PFSK-1 (cell line): ENCODE data around the gene GMPPA.

ENCODE experiments used
- FOXP2 ChIP-seq: optimal IDR thresholded peaks from 2 replicates; pipeline ENCODE3; 2011; ENCODE audit warnings: borderline replicate concordance, control low read depth, inconsistent platforms; ENCODE audit not compliant: insufficient read depth; ENCODE audit errors: extremely low read length, extremely low read depth
- POLR2AphosphoS5 ChIP-seq: IDR thresholded peaks from 2 replicates; pipeline ENCODE4 v1.6.1; 2012; ENCODE audit warnings: low read depth, mild to moderate bottlenecking, control low read depth, low read length, moderate library complexity
- SIN3A ChIP-seq: IDR thresholded peaks from 2 replicates; pipeline ENCODE4 v1.6.1; 2012; ENCODE audit warnings: mild to moderate bottlenecking, low read length, moderate library complexity, borderline replicate concordance; ENCODE audit not compliant: insufficient read depth
- TAF1 ChIP-seq: IDR thresholded peaks from 2 replicates; pipeline ENCODE4 v1.6.1; 2012; ENCODE audit warnings: low read length, control low read depth, borderline replicate concordance; ENCODE audit not compliant: insufficient read depth
- TF ChIP-seq, protein P1 (sequence below), 2 experiments: IDR thresholded peaks; 2 replicates each; pipeline versions ENCODE4 v1.6.1 to v1.8.0; 2011 to 2012; ENCODE audit warnings: low read depth in 2 of 2, low read length in 2 of 2, control low read depth in 1 of 2, inconsistent platforms in 1 of 2, mild to moderate bottlenecking in 1 of 2, moderate library complexity in 1 of 2; ENCODE audit not compliant: insufficient read depth in 1 of 2

The GMPPA gene

DNA sequence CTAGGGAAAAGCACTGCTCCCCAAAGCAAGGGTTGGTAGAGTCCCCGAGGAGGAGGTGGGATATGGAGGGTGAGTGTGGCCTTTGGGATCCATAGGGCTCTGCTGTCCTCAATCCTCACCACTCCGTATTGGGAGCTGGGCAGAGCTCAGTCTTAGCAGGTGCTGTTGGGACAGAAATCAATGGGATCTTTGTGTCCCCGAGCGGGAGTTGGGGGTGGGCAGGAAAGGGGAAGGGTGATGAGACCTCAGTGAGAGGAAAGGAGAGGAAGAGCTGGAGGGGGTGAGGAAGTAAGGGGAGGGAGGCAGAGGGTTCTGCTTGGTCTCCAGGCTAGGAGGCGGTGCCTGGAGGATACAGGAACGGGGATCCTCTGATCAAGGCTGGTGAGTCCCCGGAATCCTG lies 18.2 kb downstream of the GMPPA start:
- TF ChIP-seq FOXP2: no peak
- TF ChIP-seq POLR2AphosphoS5: no peak
- TF ChIP-seq, protein P1, sequence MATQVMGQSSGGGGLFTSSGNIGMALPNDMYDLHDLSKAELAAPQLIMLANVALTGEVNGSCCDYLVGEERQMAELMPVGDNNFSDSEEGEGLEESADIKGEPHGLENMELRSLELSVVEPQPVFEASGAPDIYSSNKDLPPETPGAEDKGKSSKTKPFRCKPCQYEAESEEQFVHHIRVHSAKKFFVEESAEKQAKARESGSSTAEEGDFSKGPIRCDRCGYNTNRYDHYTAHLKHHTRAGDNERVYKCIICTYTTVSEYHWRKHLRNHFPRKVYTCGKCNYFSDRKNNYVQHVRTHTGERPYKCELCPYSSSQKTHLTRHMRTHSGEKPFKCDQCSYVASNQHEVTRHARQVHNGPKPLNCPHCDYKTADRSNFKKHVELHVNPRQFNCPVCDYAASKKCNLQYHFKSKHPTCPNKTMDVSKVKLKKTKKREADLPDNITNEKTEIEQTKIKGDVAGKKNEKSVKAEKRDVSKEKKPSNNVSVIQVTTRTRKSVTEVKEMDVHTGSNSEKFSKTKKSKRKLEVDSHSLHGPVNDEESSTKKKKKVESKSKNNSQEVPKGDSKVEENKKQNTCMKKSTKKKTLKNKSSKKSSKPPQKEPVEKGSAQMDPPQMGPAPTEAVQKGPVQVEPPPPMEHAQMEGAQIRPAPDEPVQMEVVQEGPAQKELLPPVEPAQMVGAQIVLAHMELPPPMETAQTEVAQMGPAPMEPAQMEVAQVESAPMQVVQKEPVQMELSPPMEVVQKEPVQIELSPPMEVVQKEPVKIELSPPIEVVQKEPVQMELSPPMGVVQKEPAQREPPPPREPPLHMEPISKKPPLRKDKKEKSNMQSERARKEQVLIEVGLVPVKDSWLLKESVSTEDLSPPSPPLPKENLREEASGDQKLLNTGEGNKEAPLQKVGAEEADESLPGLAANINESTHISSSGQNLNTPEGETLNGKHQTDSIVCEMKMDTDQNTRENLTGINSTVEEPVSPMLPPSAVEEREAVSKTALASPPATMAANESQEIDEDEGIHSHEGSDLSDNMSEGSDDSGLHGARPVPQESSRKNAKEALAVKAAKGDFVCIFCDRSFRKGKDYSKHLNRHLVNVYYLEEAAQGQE (IDR thresholded peaks at IDR 0.05; ENCODE audit: insufficient read depth in 1 of 2, low read depth in 2 of 2, low read length in 2 of 2): no peak
- TF ChIP-seq SIN3A: no peak
- no peak for TF ChIP-seq TAF1

DNA sequence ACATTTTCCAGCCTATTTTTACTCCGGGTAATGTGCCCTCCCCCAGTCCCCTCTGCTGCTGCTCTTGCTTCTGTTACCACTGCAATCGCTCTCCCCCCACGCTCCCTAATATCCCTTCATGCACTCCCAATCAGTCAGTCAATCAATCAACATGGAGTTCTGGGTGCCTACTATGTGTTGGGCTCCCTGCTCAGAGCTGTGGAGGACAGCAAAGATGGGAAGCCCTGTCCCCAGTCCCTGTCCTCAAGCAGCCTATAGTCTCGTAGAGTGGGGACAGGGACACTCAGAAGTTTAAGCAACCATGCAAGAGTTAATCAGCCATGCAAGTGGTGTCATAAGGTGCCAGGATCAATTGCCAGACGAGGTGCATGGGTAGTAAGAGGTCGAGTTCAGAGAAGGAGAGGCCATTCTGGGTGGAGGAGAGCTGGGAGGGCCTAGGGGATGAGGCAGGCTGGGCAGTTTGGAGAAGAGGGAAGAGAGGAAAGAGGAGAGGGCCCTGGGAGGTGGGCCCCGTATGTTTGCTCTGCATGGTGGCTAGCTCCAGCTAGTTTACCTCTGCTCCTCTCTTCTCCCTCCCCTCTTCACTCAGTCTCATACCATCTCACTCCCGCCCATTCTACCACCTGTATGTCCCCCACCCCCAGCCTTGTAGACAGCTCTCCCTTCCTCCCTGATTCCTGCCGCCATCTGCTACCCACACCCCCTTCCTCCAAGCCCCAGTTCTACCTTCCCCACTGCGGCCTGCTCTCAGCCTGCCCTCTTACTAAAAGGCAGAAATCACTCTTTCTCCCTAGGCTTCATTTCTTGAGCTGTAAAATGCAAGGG lies 19.5 kb downstream of the GMPPA start:
- TF ChIP-seq, protein P1 (IDR thresholded peaks at IDR 0.05; ENCODE audit: insufficient read depth in 1 of 2, low read depth in 2 of 2, low read length in 2 of 2): no peak
- TF ChIP-seq SIN3A (no peak), FOXP2 (no peak), TAF1 (no peak), POLR2AphosphoS5 (no peak)

DNA sequence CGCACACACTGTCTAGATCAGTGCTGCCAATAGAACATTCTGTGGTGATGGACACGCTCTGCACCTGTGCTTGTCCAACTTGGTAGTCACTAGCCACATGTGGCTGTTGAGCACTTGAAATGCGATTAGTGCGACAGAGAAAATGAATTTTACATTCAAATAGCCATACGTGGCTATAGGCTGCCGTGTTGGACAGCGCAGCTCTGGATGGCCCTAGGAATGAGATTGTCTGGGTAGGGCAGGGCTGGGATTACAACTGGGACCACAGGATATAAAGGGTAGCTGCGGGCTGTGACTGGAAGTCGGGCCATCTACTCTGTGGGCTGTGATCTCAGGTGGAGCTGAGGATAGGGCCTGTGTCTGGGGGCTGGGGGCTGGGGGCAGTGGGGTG lies 20.8 kb downstream of the GMPPA start:
- TF ChIP-seq TAF1: no peak
- no peak for TF ChIP-seq SIN3A
- TF ChIP-seq POLR2AphosphoS5: no peak
- TF ChIP-seq, protein P1 (IDR thresholded peaks at IDR 0.05; ENCODE audit: insufficient read depth in 1 of 2, low read depth in 2 of 2, low read length in 2 of 2): peak in 1 of 2 experiments; percentile 62; a peak in 1 of 4 replicates

DNA sequence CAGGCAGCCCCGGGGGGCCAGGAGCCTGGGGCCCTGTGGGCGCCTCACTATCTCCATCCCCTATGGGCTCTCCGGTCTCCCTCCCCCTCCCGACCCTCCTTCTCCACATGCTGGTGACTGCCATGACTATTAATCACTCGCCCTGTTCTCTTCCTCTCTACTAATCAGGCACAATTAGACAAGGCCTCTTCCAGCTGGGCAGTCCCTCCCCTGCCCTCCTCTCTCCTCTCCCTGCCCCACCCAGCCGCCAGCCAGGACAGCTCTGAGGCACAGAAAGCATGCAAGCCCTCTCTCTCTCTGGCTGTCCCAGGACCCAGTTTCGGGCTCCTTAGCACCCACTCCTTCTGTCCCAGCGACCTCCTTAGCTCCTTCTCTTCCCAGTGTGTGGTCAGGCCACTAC lies 21.4 kb downstream of the GMPPA start:
- no peak for TF ChIP-seq SIN3A
- TF ChIP-seq TAF1: no peak
- TF ChIP-seq FOXP2: no peak
- TF ChIP-seq, protein P1 (IDR thresholded peaks at IDR 0.05; ENCODE audit: insufficient read depth in 1 of 2, low read depth in 2 of 2, low read length in 2 of 2): no peak
- TF ChIP-seq POLR2AphosphoS5: no peak
